Measurements from ENCODE around the gene RTP5. TPM values are rescaled to one million over a fixed set of nuclear protein-coding genes. Genes with fewer than 3 reads are reported as not detected.

Gene RTP5
- total RNA-seq, 1 experiment from 2014 or later, result not detected

DNA sequence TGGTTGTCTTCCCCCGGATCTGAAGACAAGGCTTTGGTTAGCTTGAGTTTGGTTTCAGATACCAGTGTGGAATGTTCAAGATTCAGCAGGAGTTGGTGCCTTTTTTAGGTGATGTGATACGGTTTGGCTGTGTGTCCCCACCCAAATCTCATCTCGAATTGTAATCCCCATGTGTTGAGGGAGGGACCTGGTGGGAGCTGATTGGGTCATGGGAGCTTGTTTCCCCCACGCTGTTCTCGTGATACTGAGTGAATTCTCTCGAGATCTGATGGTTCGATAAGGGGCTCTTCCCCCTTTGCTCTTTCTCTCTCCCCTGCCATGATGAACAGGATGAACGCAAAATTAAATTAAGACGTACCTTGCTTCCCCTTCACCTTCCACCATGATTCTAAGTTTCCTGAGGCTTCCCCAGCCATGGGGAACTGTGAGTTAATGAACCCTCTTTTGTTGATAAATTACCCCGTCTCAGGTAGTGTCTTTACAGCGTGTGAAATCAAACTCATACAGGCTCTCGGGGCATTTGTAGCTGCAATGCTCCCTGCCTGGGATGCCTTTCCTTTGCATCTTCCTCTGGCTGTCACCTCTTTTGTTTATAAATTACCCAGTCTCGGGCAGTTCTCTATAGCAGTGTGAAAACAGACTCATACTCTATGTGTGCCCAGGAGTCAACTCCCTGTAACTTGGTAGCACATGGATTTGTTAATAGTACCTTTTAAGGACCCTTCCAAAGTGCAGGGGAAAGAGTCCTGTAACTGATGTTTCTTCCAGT is 32.1 kb upstream of the RTP5 start:
- TF ChIP-seq EZH2phosphoT487 (IDR thresholded peaks at IDR 0.05; ENCODE audit: borderline replicate concordance) (no peak), ELF1 (IDR thresholded peaks at IDR 0.05; ENCODE audit: borderline replicate concordance, low read depth) (no peak), CBX3 (IDR thresholded peaks at IDR 0.05; ENCODE audit: low read depth) (no peak), POLR2A (IDR thresholded peaks at IDR 0.05; ENCODE audit: borderline replicate concordance, extremely low read depth, insufficient read depth, insufficient read length) (no peak), RAD21 (IDR thresholded peaks at IDR 0.05; ENCODE audit: low read depth) (no peak), SIN3A (IDR thresholded peaks at IDR 0.05; ENCODE audit: low read depth) (no peak), FOSL1 (IDR thresholded peaks at IDR 0.05; ENCODE audit: low read depth) (no peak), ZNF274 (IDR thresholded peaks at IDR 0.05; ENCODE audit: low read depth, low read length) (no peak), JUND (IDR thresholded peaks at IDR 0.05) (no peak), POLR2AphosphoS5 (IDR thresholded peaks at IDR 0.05; ENCODE audit: low read depth, low read length) (no peak), EGR1 (IDR thresholded peaks at IDR 0.05; ENCODE audit: low read depth) (no peak), TCF7L2 (IDR thresholded peaks at IDR 0.05; ENCODE audit: borderline replicate concordance, extremely low read depth, insufficient read depth, insufficient read length) (no peak), CEBPB (IDR thresholded peaks at IDR 0.05; ENCODE audit: low read depth) (no peak)
- TF ChIP-seq, protein P1, sequence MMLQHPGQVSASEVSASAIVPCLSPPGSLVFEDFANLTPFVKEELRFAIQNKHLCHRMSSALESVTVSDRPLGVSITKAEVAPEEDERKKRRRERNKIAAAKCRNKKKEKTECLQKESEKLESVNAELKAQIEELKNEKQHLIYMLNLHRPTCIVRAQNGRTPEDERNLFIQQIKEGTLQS (IDR thresholded peaks at IDR 0.05), result no peak
- TF ChIP-seq, protein P2, sequence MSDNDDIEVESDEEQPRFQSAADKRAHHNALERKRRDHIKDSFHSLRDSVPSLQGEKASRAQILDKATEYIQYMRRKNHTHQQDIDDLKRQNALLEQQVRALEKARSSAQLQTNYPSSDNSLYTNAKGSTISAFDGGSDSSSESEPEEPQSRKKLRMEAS (IDR thresholded peaks at IDR 0.05), result no peak
- TF ChIP-seq, protein P3, sequence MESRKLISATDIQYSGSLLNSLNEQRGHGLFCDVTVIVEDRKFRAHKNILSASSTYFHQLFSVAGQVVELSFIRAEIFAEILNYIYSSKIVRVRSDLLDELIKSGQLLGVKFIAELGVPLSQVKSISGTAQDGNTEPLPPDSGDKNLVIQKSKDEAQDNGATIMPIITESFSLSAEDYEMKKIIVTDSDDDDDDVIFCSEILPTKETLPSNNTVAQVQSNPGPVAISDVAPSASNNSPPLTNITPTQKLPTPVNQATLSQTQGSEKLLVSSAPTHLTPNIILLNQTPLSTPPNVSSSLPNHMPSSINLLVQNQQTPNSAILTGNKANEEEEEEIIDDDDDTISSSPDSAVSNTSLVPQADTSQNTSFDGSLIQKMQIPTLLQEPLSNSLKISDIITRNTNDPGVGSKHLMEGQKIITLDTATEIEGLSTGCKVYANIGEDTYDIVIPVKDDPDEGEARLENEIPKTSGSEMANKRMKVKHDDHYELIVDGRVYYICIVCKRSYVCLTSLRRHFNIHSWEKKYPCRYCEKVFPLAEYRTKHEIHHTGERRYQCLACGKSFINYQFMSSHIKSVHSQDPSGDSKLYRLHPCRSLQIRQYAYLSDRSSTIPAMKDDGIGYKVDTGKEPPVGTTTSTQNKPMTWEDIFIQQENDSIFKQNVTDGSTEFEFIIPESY (IDR thresholded peaks at IDR 0.05; ENCODE audit: extremely low read depth, insufficient replicate concordance, low read length), result no peak
- TF ChIP-seq, protein P4, sequence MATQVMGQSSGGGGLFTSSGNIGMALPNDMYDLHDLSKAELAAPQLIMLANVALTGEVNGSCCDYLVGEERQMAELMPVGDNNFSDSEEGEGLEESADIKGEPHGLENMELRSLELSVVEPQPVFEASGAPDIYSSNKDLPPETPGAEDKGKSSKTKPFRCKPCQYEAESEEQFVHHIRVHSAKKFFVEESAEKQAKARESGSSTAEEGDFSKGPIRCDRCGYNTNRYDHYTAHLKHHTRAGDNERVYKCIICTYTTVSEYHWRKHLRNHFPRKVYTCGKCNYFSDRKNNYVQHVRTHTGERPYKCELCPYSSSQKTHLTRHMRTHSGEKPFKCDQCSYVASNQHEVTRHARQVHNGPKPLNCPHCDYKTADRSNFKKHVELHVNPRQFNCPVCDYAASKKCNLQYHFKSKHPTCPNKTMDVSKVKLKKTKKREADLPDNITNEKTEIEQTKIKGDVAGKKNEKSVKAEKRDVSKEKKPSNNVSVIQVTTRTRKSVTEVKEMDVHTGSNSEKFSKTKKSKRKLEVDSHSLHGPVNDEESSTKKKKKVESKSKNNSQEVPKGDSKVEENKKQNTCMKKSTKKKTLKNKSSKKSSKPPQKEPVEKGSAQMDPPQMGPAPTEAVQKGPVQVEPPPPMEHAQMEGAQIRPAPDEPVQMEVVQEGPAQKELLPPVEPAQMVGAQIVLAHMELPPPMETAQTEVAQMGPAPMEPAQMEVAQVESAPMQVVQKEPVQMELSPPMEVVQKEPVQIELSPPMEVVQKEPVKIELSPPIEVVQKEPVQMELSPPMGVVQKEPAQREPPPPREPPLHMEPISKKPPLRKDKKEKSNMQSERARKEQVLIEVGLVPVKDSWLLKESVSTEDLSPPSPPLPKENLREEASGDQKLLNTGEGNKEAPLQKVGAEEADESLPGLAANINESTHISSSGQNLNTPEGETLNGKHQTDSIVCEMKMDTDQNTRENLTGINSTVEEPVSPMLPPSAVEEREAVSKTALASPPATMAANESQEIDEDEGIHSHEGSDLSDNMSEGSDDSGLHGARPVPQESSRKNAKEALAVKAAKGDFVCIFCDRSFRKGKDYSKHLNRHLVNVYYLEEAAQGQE (IDR thresholded peaks at IDR 0.05; ENCODE audit: low read depth), result no peak
- DNase-seq (ENCODE audit: low read depth, low spot score) (no peak), ATAC-seq (no peak)
- Histone ChIP-seq H3K9me3 (ENCODE audit: control insufficient read depth in 1 of 2, insufficient read depth in 1 of 2, low read depth in 1 of 2, low read length in 2 of 2) (no peaks in the 10 kb centered on the region), H3K4me3 (replicated peaks in 1 of 2; ENCODE audit: low read depth in 1 of 2, low read length in 2 of 2) (no peak overlapping the region), H4K20me1 (ENCODE audit: insufficient read depth) (no peaks in the 10 kb centered on the region), H3K27me3 (ENCODE audit: insufficient read depth, low read length) (no peaks in the 10 kb centered on the region), H3K27ac (ENCODE audit: low read depth, low read length) (no peak overlapping the region), H3K4me2 (ENCODE audit: low read length) (no peak overlapping the region), H3K9ac (ENCODE audit: low read length) (no peak overlapping the region), H3K4me1 (ENCODE audit: control insufficient read depth in 1 of 2, insufficient read depth in 2 of 2, low read length in 2 of 2) (no peaks in the 10 kb centered on the region), H3K9me2 (ENCODE audit: insufficient read depth) (no peaks in the 10 kb centered on the region), H2AFZ (ENCODE audit: low read depth, low read length, poor library complexity, severe bottlenecking) (no peak overlapping the region), H3K36me3 (ENCODE audit: control insufficient read depth in 1 of 2, insufficient read depth in 2 of 2, low read length in 2 of 2) (no peaks in the 10 kb centered on the region), H3K79me2 (ENCODE audit: insufficient read depth, low read length) (no peaks in the 10 kb centered on the region)
- POLR2A ChIA-PET, result no interaction called here
- RAD21 ChIA-PET (ENCODE audit: low non-redundant PET in 1 of 2, low total read pairs in 2 of 2, uncharacterized antibody in 2 of 2, unreplicated experiment in 2 of 2), result no interaction called here
- CTCF ChIA-PET, result interaction anchor here (1.0 kb wide), 1 partner anchor 31 kb away, joined by 3 read pairs; no protein-coding TSS in a partner anchor
- intact Hi-C loops (cut with micrococcal nuclease), result no loop called here
- BruUV-seq (replicated peaks), result no TSS peak

Measured in HCT116 (cell line).